Stimulated activated CD4-positive, alpha-beta T cell treated with anti-CD3 and anti-CD28 coated beads, TNF-alpha, amount 100 ng/mL, for 4 hours (primary cell): ENCODE results near the gene CYSTM1.
"Not testable (repeated sequence)": the region's sequence is repeated elsewhere in the genome, so short reads cannot be mapped to it uniquely, and the experiment has no call there.

Experiments used
- DNase-seq, 3 experiments: peaks; one replicate each; pipeline ENCODE4 v3.0.0-alpha.2; 2020; ENCODE audit warnings: low read depth in 3 of 3

Gene CYSTM1

GRCh38 chr5:140150201-140150600 is 24.8 kb upstream of the CYSTM1 start:
- DNase-seq, result no peak

GRCh38 chr5:140151144-140152021 is 23.6 kb upstream of the CYSTM1 start:
- no peak for DNase-seq

- DNase-seq, result no peak
These were observed 22.7 kb upstream of the CYSTM1 start for GRCh38 chr5:140152022-140152999.

GRCh38 chr5:140153255-140153654 is 21.7 kb upstream of the CYSTM1 start:
- DNase-seq, result no peak

GRCh38 chr5:140153905-140154304 is 21.1 kb upstream of the CYSTM1 start:
- no peak for DNase-seq

GRCh38 chr5:140154710-140155381 is 20.1 kb upstream of the CYSTM1 start:
- DNase-seq, result not testable (repeated sequence)

GRCh38 chr5:140157032-140157781 is 17.8 kb upstream of the CYSTM1 start:
- DNase-seq, result peak; percentile 71 to 79 (median 71)

GRCh38 chr5:140159014-140159927 is 15.7 kb upstream of the CYSTM1 start:
- no peak for DNase-seq

GRCh38 chr5:140162275-140162674 is 12.7 kb upstream of the CYSTM1 start:
- DNase-seq, result no peak

GRCh38 chr5:140162781-140163180 is 12.2 kb upstream of the CYSTM1 start:
- no peak for DNase-seq

- DNase-seq, result no peak
These were observed 9.7 kb upstream of the CYSTM1 start for GRCh38 chr5:140165101-140165922.

GRCh38 chr5:140165923-140166270 is 9.1 kb upstream of the CYSTM1 start:
- no peak for DNase-seq

GRCh38 chr5:140166911-140167310 is 8.1 kb upstream of the CYSTM1 start:
- no peak for DNase-seq

GRCh38 chr5:140168371-140168770 is 6.6 kb upstream of the CYSTM1 start:
- DNase-seq, result no peak

- no peak for DNase-seq
These were observed 5.6 kb upstream of the CYSTM1 start for GRCh38 chr5:140169410-140169809.

GRCh38 chr5:140172483-140172882 is 2.5 kb upstream of the CYSTM1 start:
- no peak for DNase-seq

GRCh38 chr5:140174014-140174413 is 974 bp upstream of the CYSTM1 start:
- no peak for DNase-seq

GRCh38 chr5:140175367-140176030 is 511 bp downstream of the CYSTM1 start:
- DNase-seq, result peak; percentile 35 to 37 (median 35)

- no peak for DNase-seq
These were observed 1.0 kb downstream of the CYSTM1 start for GRCh38 chr5:140176031-140176387.
